Pons (tissue), 1 donor: ENCODE data around the gene CRHR1.

Experiments used
- DNase-seq: peaks from one replicate; pipeline ENCODE4 v3.0.0-alpha.2; 2016; ENCODE audit warnings: low spot score

Gene CRHR1

DNA sequence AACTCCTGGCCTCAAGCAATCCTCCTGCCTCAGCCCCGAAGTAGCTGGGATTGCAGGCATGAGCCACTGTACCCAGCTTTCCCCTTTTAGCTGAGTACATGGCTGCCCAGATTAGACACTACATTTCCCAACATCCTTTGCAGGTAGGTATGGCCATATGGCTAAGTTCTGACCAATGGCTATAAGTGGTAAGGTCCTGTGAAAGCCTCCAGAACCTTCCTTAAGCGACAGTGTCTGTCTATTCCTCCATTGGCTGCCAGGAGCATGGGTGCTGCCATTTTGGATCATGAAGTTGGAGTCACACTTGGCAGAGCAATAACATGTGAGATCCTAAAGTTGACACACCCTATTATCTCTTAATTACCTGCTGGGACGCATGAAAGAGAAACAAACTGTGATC lies 24.4 kb upstream of the CRHR1 start:
- DNase-seq = no peak

DNA sequence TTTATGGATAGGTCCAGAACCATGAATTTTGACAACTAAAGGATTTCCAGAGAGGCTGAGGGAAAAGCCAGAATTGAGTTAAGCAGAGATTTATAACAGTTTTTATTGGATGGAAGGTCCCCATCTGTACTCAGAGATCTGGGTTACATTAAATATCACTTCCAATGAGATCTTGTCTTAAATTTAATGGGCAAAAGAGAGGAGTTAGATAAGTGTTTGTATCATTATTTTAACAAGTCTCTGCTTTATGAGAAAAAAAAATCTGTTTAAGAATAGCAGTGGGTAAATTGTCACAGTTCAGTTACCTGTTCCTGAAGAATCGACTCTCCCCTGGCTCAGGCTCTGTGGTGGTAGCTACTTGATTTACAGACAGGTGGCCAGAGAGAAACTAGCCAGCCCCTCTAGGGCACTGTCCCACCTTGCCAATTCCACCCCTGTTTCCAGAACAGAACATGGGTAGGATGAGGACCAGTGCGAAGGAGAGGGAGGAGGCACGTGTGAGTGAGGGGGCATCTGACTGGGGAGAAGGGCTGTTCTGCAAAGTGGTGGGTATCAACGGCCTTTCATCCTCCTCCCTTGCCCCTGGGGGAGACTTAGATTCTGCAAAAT lies 22.1 kb upstream of the CRHR1 start:
- DNase-seq = no peak

DNA sequence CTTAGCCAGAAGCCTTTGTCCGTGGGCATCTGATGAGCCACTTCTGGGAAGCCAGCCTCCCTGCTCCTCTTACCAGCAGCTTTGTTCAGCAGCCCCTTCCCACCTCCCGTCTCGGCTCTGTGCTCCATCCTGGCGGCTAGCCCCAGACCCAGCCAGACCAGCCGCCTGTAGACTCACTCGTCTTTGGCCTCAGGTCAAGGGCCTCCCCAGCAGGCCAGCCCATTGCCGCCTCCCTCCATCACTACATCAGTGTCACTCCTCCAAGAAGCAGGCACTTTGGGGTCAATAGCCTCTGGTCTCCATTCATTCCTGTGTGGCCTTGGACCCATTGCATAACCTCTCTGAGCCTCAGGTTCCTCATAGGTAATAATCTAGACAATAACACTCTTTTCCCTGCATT lies 20.9 kb upstream of the CRHR1 start:
- DNase-seq = no peak

DNA sequence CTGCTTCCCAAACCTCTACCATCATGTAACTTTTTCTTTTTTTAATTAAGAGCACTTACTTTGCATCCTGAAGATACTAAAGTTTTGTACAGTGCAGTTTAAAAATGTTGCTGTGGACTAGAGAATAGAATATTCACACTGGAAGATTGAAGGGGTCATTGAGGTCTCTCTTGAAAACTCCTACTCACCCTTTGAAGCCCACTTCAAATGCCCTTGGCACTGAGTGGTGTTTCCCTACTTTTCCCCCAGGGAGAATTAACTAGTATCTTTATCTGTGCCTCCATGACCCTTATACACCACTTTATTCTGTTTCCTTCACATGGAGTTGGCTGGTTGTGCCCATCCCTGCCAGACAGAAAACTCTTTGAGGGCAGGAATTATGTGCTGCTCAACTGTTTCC lies 19.6 kb upstream of the CRHR1 start:
- no peak for DNase-seq

DNA sequence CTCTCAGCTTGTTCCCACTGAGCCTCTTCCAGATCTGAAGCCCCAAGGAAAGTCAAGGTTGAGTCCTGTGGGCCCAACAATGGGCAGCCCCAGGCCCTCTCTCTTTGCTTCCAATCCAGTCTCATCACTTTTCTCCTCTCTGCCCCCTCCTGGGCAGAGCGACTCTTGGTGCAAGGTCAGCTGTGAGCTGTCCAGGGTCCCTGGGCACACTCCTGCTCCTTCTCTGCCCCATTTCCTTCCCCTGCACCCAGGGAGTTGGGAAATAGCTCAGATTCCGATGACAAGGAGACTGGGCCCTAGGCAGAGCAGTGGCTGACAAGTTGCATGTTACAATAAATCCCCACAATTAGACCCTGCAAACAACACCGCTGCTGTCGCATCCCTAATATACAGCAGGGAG lies 16.1 kb upstream of the CRHR1 start:
- DNase-seq = no peak

DNA sequence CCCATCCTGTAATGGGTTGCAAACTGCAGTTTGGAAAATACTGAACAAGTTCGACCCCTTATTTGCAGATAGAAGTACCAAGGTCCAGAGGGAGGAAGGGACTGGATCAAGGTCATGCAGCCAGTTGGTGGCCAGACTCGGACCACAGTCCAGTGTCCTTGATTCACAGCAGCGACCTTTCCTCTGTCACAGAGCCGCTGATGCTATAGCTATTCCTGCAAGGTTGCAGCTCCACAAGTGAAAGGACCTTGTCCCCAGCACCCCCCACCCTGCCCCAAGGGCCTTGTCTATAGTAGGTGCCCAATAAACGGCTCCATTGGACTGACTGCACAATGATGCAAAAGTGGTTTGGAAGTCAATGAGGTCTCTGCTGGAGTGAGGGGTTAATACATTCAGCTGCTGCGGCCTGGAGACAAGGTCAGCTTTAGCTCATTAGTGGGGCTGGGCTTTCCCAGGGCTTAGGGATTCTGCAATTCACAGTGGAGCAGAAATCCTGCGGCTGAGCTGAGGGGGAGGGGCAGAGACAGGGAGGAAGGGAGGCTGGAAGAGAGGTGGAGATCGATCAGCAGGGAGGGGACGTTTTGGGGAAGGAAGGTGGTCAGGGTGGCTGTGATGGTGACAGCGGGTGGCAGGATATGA lies 13.4 kb upstream of the CRHR1 start:
- no peak for DNase-seq

DNA sequence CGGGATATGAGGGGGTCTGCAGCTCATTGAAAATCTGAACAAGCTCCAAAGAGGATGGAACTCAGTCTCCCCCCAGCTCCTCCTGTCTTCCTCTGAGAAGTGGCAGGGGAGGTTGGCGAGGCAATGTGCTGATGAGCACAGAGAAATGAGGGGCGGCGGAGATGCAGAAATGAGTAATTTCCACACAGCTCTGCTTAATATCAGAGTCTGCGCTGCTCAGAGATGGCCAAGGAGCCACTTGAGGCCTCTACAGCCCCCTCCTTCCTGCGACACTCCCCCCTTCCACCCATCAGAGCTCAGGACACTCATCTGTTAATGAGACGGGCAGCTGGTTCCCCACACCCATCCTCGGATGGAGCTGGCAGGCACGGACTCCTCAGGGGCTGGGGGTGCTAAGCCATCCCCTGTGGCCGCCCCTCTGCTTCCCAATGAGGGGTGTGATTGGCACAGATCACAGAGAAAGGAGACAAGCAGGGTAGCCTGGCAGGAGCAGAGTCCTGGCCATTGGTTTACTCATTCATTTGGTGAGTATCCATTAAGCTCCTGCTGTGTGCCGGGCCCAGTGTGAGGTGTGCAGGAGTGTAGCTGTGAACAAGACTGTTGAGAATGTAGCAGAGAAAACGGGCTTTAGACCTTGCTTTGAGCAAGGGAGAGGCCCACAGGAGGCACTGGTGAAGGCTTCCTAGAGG lies 12.7 kb upstream of the CRHR1 start:
- no peak for DNase-seq

DNA sequence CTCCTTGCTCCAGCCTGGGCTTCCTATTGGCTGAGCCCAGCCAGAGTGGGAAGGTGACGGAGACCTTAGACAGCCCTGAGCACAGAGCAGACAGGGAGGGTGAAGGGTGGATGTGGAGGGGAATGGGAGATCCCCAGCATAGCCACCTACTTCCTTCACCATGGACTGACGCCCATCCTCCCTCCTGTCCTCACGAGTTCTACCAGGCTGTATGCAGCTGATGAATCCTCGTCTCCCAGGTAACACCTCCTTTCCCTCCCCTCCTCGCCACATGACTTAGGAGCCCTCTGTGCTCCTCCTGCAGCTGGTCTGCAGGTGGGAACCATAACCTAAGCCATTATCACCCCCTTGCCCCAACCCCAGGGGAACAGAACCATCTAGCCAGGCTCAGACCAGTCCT lies 9.0 kb upstream of the CRHR1 start:
- no peak for DNase-seq

DNA sequence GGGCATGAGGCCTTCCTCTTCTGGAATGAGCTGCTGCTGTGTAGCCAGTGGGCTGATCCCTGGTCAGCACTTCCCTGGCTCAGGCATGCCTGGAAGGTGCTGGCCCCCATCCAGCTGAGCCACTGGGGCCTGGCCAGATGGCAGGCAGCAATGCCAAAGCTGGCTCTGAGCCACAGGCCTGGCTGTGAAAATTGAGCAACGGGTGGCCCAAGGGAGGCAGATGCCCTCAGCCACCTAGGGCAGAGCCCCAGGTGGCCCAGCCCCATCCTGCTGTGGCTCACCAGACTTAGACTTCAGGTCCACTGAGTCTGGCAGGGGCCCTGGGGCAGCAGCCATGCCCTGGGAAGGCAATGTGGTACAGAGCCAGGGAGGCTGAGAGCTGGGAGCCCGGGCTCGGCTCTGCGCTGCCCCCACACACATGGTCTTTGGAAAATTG lies 8.5 kb upstream of the CRHR1 start:
- no peak for DNase-seq

DNA sequence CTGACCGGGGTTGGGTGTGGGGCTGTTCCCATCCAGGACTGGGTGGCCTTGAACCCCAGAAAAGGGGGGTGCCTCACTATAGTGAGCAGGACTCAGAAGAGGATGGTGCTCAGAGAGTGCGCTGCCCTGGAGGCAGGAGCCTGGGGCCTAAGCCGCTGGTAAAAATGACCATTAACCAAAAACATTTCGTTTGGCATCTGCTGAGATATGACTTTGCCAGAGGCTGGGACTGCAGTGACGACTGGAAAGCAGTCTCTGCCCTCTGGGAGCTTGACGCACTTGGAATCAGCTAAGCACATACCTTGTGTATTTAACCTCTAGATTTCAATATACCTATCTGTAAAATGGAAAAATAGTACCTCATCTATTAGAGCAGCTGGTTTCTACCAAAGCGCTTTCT lies 7.2 kb upstream of the CRHR1 start:
- no peak for DNase-seq

DNA sequence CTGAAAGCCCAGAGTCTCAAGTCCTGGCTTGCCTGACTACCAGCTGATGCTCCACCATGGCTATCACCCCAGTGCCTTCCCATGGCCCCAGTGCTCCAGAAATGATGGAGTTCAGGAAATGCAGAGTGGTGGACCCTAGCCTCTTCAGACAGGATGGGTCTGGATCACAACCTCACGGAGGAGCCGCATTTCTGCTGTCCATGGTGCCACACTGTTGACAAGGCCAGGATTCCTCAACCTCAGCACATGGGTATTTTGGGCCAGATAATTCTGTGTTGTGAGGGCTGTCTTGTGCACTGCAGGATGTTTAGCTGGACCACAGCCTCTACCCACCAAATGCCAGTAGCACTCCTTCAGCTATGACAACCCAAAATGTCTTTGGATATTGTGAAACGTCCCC lies 6.7 kb upstream of the CRHR1 start:
- no peak for DNase-seq

DNA sequence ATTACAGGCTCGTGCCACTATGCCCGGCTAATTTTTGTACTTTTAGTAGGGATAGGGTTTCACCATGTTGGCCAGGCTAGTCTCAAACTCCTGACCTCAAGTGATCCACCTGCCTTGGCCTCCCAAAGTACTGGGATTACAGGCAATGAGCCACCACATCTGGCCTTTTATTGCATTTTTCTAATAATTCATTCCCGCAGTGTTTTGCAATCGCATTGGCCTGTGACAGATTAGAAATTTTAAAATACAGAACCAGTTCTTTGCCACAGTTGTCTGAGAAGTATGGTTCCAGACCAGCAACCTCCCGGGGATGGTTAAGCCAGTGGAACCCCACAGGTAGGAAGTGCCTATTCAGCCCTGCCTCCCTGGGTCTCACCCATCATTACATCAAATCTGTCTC lies 3.2 kb upstream of the CRHR1 start:
- no peak for DNase-seq

DNA sequence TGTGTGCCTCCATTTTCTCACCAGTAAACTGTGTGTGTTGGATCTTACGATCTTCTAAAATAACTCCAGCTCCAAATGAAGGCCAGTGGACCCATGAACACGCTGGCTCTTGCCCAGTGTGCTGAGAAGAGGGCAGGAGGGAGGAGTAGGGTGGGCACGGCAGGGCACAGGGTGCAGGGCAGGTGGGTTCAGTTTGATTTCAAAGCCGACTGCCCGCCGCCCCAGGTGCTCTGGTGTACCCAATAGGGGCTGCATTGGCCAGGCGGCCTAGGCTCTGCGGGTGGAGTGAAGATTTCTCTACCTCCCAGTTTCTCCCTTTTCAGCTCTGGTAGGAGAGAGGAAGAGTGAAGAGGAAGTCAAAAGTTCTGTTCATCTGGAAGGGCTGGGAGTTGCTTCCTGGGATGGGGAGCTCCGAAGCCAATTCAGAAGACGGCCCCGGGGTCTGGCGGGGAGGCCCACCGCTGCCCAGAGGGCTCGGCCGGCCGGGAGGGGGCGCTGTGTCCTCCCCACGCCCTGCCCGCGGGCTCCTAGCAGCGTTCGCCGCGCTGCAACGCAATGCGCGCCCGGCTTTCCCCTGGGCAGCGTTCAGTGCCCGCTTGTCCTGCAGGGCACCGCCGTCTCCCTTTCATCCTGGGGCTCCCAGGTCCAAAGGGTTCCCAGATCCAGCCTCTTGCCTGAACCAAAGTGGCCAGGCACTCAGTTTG lies 1.1 kb upstream of the CRHR1 start:
- DNase-seq = no peak

DNA sequence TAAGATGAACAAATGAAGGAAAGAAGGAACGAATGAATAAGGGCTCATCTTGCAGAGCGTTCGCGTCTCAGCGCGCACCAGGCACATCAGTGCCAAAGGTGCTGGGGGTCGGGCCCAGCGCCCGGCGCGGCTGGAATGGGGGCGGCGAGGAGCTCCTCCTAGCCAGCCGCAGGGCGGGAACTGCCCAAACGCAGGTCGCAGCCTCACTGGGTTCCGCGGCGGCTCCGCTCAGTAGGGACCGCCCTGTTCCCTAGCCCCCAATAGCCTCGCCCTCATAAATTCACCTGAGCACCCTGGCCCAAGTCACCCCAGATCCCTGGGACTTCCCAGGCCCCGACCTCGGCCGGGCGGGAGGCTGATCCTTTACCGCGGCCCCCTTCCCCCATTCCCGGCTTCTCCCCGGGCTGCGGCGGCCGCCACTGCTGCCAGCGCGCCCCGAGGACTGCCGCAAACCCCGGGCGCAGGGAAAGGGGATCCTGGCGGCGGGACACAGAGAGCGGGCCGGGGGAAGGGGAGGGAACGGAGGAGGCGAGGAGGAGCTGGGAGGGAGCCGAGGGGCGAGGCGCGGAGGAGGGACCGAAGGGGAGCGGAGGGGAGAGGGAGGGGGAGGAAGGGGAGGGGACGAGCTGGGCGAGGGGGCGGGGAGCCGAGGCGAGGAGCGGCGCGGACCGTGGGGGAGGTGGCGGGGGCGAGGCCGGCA lies 377 bp upstream of the CRHR1 start:
- DNase-seq = no peak

DNA sequence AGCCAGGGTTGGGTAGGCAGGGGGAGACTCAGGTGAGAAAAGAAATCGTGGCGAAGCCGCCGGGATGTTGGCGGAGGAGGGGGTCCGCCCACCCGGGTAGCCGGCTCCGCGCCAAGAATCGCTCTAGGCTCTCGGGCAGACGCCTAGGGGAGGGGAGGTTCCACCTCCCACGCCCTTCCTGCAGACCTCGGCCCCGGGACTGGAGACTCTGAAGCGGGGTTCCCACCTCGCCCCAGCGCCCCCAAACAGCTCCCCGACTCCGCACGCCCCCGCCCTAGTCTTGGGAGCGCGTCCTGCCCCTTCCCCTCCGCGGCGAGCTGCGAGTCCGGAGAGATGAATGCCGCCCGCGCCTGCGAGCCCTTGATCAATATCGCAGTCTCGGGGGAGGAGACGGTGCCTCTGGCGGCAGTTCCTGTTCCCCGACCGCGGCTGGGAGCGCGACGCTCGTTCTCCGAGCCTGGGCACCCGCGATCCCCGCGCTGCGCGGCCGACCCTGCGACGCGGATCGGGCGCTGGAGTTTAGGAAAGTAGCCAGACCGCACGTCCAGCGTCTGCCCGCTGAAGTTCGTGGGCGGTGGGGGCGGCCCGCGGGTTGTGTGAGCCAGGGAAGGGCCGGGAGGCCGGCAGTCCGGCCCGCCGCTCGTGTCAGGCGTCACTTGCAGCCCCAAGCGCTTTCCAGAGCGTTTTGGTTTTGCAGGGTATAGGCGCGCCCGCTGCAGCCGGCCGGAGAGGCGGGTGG lies 790 bp downstream of the CRHR1 start:
- no peak for DNase-seq

DNA sequence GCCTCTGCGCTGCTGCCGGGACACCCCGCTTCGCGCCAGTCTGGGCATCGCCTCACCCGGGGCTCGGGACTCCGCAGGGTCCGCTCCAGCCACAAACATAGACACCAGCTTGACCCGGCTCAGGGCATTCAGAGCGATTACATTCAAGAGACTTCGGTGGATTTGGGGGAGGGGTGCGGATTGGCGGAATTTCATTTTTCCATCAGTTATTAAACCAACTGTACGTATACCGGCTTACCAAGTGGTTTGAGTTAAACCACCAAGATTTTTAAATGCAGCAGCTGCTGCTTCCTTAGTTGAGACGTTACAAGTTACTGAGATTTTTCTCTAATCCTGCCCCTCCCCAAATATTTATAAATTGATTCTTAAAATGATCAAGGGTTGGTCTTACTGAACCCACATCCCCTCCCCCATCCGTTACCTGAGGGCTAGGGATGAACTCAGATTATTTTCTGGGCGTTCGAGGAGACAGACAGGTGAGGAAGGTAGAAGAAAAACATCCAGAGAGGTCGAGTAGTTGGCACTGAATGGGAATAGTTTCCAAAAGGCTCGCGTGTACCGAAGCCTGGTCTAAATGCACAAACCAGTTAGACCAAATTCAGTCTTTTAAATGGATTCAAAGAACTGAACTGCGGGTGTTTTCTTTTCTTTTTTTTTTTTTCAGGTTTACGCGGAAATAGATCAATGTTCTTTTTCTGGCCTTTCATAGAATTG lies 1.5 kb downstream of the CRHR1 start:
- DNase-seq = no peak

DNA sequence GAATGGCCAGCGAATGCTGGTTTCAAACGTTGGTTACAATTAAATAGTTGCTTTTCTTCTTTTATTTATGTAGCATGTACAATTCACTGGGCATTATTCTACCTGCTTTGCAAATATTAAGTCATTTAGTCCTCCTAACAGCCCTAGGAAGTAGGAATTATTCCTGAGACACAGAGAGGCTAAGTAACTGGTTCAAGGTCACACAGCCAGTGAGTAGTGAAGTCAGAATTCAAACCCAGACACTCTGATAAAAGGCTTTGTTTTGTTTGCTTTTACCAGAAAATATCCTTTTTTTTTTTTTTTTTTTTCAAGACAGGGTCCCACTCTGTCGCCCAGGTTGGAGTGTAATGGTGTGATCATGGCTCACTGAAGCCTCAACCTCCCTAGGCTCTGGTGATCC lies 2.2 kb downstream of the CRHR1 start:
- no peak for DNase-seq

DNA sequence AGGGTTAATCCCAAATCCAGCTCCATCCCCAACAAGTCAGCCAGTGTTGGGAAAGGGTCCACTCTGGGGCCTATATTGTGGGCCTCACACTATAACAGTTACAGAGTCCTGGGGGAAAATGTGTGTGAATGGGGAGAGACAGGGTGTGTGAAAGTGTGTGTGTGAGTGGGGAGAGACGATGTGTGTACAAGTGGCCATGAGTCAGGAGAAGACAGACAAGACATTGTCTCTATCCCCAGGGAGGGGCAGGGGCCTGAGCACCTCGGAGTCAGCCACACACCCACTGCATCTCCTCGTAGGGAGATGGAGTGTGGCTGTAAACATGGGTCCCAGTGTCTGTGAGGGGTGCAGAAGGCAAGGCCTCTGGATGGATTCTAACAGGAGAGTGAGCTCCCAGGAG lies 2.9 kb downstream of the CRHR1 start:
- peak; percentile 29 for DNase-seq

DNA sequence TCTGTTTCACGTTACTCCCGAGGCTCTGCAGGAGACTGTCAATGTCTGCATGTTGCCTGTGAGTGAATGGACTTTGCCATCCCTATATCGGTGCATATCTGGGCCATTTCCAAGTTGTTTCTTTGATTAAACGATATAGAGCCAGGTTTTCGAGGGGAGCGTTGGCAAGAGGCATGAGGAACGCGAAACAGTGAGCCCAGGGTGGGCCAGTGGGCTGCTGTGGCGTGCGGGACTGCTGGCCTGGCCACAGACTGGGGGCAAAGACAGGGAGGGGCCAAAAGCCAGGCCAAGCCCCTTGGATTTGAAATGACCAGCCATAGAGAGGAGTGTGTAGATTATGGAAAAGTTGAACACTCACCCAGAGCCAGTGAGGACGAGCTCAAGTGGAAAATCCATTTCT lies 3.5 kb downstream of the CRHR1 start:
- no peak for DNase-seq

DNA sequence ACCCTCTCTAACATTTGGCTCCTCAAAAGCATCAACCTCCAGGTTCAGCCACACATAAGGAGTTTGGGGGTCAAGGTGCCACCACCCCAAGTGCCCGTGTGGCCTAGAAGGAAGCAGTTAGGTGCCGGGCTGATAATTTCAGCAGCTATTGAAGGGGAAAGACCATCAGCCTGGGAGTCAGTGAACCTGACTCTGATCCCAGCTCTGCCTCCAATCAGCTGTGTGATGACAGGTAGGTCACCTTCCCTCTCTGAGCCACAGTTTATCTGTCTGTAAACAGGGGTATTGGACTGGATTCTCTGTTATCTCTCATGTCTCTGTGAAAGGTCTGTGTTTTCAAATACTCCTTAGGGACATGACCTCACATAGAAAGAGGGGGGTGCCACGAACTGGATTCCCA lies 3.9 kb downstream of the CRHR1 start:
- no peak for DNase-seq

DNA sequence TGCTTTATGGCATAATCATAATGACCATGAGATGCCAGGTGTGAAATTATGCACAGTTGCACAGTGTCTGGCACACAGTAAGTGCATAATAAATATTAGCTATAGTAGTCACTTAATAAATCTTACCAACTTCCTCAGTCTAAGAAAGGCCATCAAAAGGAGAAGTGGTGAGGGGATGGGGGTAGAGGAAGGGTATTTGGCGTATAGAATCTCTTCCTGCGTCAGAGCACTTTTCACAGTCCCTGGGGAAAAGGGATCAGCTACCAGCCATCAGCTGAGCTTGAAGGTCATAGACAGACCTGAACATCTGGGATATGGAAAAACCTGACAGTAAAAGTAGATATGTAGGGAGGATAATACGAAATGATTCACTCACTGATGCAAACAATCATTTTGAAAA lies 5.8 kb downstream of the CRHR1 start:
- DNase-seq = no peak
